Left cardiac atrium (tissue), 4 donors: Measurements from ENCODE around the gene ENTR1. TPM values are rescaled to one million over a fixed set of nuclear protein-coding genes. Genes with fewer than 3 reads are reported as not detected.
"Not testable (repeated sequence)": the region's sequence is repeated elsewhere in the genome, so short reads cannot be mapped to it uniquely, and the experiment has no call there.

Source experiments
- ATAC-seq, 2 donors: fragments of 200-7000 bp; cut with Tn5 transposase; one replicate each; pipeline ENCODE4 v1.9.1; 2020; ENCODE audit warnings: mild to moderate bottlenecking in 2 of 2, moderate library complexity in 2 of 2
- DNase-seq: peaks from one replicate; pipeline ENCODE4 v3.0.0-alpha.2; 2020
- intact Hi-C, 2 donors: fragments of 100-400 bp; cut with DNase I; formaldehyde crosslinking; loops; one replicate each; pipeline versions ENCODE4 v1.14.1 to v1.15.1; 2022 to 2023
- total RNA-seq, 2 donors: library from RNA; stranded (reverse); fragmentation: NEBNext Ultra II Directional; extraction: Animal tissue kit (Norgen Biotek cat#: 25700); gene quantifications; one replicate each; pipeline ENCODE4 v1.2.1, GENCODE V29; 2021
- donor health status: DM: no; HTN: yes; CAD: no.
- donor health status: DM: no; HTN: yes; CAD: no; lungs with severe emphysema.
- donor health status: DM: yes; HTN: yes; CAD: no.
- donor health status: Dilated cardiomyopathy.

ENTR1 gene
- total RNA-seq, 2 donors from 2014 or later = 18.1 to 26.6 TPM

GRCh38 chr9:136424750-136425362, 14.4 kb upstream of the ENTR1 start:
- no peak for ATAC-seq
- intact Hi-C loops = no loop called here
- no peak for DNase-seq

- DNase-seq (no peak), ATAC-seq (no peak)
- intact Hi-C loops = no loop called here
These were observed 13.2 kb upstream of the ENTR1 start for GRCh38 chr9:136423432-136424146.

GRCh38 chr9:136422876-136423275, 12.5 kb upstream of the ENTR1 start:
- ATAC-seq (no peak), DNase-seq (no peak)
- intact Hi-C loops = no loop called here

- intact Hi-C loops = no loop called here
- DNase-seq = no peak
- ATAC-seq = no peak
These were observed 11.4 kb upstream of the ENTR1 start for GRCh38 chr9:136421791-136422190.

- intact Hi-C loops = no loop called here
- ATAC-seq = no peak
These were observed 8.6 kb upstream of the ENTR1 start for GRCh38 chr9:136419092-136419420.

GRCh38 chr9:136418182-136419091, 8.0 kb upstream of the ENTR1 start:
- ATAC-seq (no peak), DNase-seq (no peak)
- intact Hi-C loops = no loop called here

More at GRCh38 chr9:136419092-136419420, 8.6 kb upstream of the ENTR1 start:
- no peak for DNase-seq

- DNase-seq (no peak), ATAC-seq (no peak)
- intact Hi-C loops = no loop called here
These were observed 6.5 kb upstream of the ENTR1 start for GRCh38 chr9:136416914-136417313.

- ATAC-seq (no peak), DNase-seq (no peak)
- intact Hi-C loops = no loop called here
These were observed 6.0 kb upstream of the ENTR1 start for GRCh38 chr9:136416427-136416826.

GRCh38 chr9:136412962-136413361, 2.5 kb upstream of the ENTR1 start:
- intact Hi-C loops = no loop called here
- DNase-seq (no peak), ATAC-seq (no peak)

GRCh38 chr9:136411378-136411777, 964 bp upstream of the ENTR1 start:
- DNase-seq (no peak), ATAC-seq (no peak)
- intact Hi-C loops = no loop called here

- DNase-seq = peak; percentile 52
- peak; percentile 35 to 46 for ATAC-seq
- intact Hi-C loops = loop anchor here in 1 of 2 donors (10.0 kb wide), 1 partner anchor 65 kb away; no protein-coding TSS in a partner anchor
These were observed 608 bp downstream of the ENTR1 start for GRCh38 chr9:136409557-136410455.

GRCh38 chr9:136407911-136408310, 2.5 kb downstream of the ENTR1 start:
- intact Hi-C loops = loop anchor here in 1 of 2 donors (10.0 kb wide), 1 partner anchor 63 kb away; no protein-coding TSS in a partner anchor
- no peak for ATAC-seq

GRCh38 chr9:136407061-136407460, 3.4 kb downstream of the ENTR1 start:
- intact Hi-C loops = loop anchor here in 1 of 2 donors (10.0 kb wide), 1 partner anchor 62 kb away; no protein-coding TSS in a partner anchor
- ATAC-seq, DNase-seq: not testable (repeated sequence)

More at GRCh38 chr9:136407911-136408310, 2.5 kb downstream of the ENTR1 start:
- no peak for DNase-seq

- not testable (repeated sequence) for DNase-seq, ATAC-seq
- intact Hi-C loops = loop anchor here in 1 of 2 donors (10.0 kb wide), 1 partner anchor 61 kb away; no protein-coding TSS in a partner anchor
These were observed 4.5 kb downstream of the ENTR1 start for GRCh38 chr9:136405904-136406303.

GRCh38 chr9:136405481-136405880, 4.9 kb downstream of the ENTR1 start:
- DNase-seq = no peak
- intact Hi-C loops = loop anchor here in 1 of 2 donors (10.0 kb wide), 1 partner anchor 61 kb away; no protein-coding TSS in a partner anchor
- no peak for ATAC-seq

GRCh38 chr9:136404801-136405136, 5.6 kb downstream of the ENTR1 start:
- DNase-seq (no peak), ATAC-seq (no peak)
- intact Hi-C loops = loop anchor here in 1 of 2 donors (5.0 to 10.0 kb wide), 2 partner anchors 60 to 92 kb away; no protein-coding TSS in a partner anchor

GRCh38 chr9:136403915-136404800, 6.3 kb downstream of the ENTR1 start:
- no peak for DNase-seq
- ATAC-seq = no peak
- intact Hi-C loops = loop anchor here in 1 of 2 donors (5.0 to 10.0 kb wide), 2 partner anchors 59 to 92 kb away; no protein-coding TSS in a partner anchor
